Panc1 (cell line): Measurements from ENCODE around the gene NPTX1. TPM values are rescaled to one million over a fixed set of nuclear protein-coding genes. Genes with fewer than 3 reads are reported as not detected.

Experiments
- ATAC-seq: fragments of 200-7000 bp; cut with Tn5 transposase; 2 replicates; pipeline ENCODE4 v1.9.1; 2020; ENCODE audit warnings: mild to moderate bottlenecking, moderate library complexity
- BruUV-seq: library from RNA; stranded (reverse); fragments of 400-500 nt; replicated peaks from 2 replicates; lab custom pipeline; 2021; lab: Mats Ljungman, UMichigan
- CTCF ChIA-PET: fragments of 300-600 bp; sonication (Branson Sonifier 250); formaldehyde crosslinking; loops from one replicate; lab custom pipeline; 2022; ENCODE audit warnings: antibody characterized with exemption; lab: Charles Lee
- POLR2A ChIA-PET: fragments of 300-600 bp; sonication (Branson Sonifier 250); formaldehyde crosslinking; loops from one replicate; lab custom pipeline; 2022; ENCODE audit warnings: antibody characterized with exemption; lab: Charles Lee
- DNase-seq: peaks from one replicate; pipeline ENCODE4 v3.0.0-alpha.2; 2010; ENCODE audit warnings: low read depth, low spot score
- H3K27ac ChIP-seq: 2 replicates; pipeline ENCODE4 v1.5.1; 2011; ENCODE audit warnings: mild to moderate bottlenecking, low read length, inconsistent platforms
- H3K27me3 ChIP-seq: fragments of 200-500 bp; sonication (Bioruptor generic); 2 replicates; pipeline ENCODE4 v1.6.0; 2014; ENCODE audit warnings: low read length, inconsistent platforms; ENCODE audit not compliant: control insufficient read depth, insufficient read depth
- H3K36me3 ChIP-seq: fragments of 200-500 bp; sonication (Bioruptor generic); 2 replicates; pipeline ENCODE4 v1.5.1; 2014; ENCODE audit warnings: inconsistent platforms, mild to moderate bottlenecking, low read length, moderate library complexity; ENCODE audit not compliant: control insufficient read depth, insufficient read depth
- H3K4me1 ChIP-seq: 2 replicates; pipeline ENCODE4 v1.5.1; 2011; ENCODE audit warnings: inconsistent platforms, mild to moderate bottlenecking, low read length, moderate library complexity; ENCODE audit not compliant: control insufficient read depth, insufficient read depth
- H3K4me3 ChIP-seq, 2 experiments: 2 replicates each; pipeline ENCODE4 v1.5.1; 2011 to 2012; ENCODE audit warnings: low read depth in 2 of 2, low read length in 2 of 2, mild to moderate bottlenecking in 2 of 2, inconsistent platforms in 1 of 2, moderate library complexity in 1 of 2
- H3K9me3 ChIP-seq: fragments of 200-500 bp; sonication (Bioruptor generic); 2 replicates; pipeline ENCODE4 v1.5.1; 2014; ENCODE audit warnings: low read depth, mild to moderate bottlenecking, inconsistent platforms, low read length, moderate library complexity; ENCODE audit not compliant: control insufficient read depth, insufficient read depth
- POLR2AphosphoS5 ChIP-seq: IDR thresholded peaks from 2 replicates; pipeline ENCODE4 v1.6.1; 2012; ENCODE audit warnings: mild to moderate bottlenecking, low read depth, low read length, moderate library complexity
- SIN3A ChIP-seq: IDR thresholded peaks from 2 replicates; pipeline ENCODE4 v1.6.1; 2012; ENCODE audit warnings: low read depth, mild to moderate bottlenecking, low read length, moderate library complexity, borderline replicate concordance; ENCODE audit not compliant: insufficient read depth
- TCF7L2 ChIP-seq: IDR thresholded peaks from 2 replicates; pipeline ENCODE4 v1.6.1; 2011; ENCODE audit warnings: mild to moderate bottlenecking, low read depth, low read length, inconsistent platforms
- in situ Hi-C: cut with HindIII; loops from 2 replicates; pipeline ENCODE4 v1.10.0; 2016; ENCODE audit warnings: low sequenced_read_pairs, low pct_unique_long_range_greater_than_20kb
- intact Hi-C: fragments of 100-400 bp; cut with micrococcal nuclease; formaldehyde crosslinking; loops from one replicate; pipeline ENCODE4 v1.10.0; 2022; ENCODE audit not compliant: unreplicated experiment
- total RNA-seq: library from RNA; stranded (reverse); gene quantifications from one replicate; pipeline ENCODE4 v1.2.1, GENCODE V29; 2021; ENCODE audit not compliant: unreplicated experiment
- TF ChIP-seq, protein P1 (sequence below): fragments of 450-650 bp; IDR thresholded peaks from 2 replicates; pipeline ENCODE4 v1.5.1; 2017; ENCODE audit warnings: mild to moderate bottlenecking
- TF ChIP-seq, protein P2 (sequence below), 2 experiments: IDR thresholded peaks; 2 replicates each; pipeline ENCODE4 v1.6.1; 2011 to 2012; ENCODE audit warnings: low read depth in 2 of 2, control low read depth in 1 of 2, low read length in 1 of 2, mild to moderate bottlenecking in 1 of 2, moderate library complexity in 1 of 2; ENCODE audit not compliant: insufficient read depth in 1 of 2

Gene NPTX1
- total RNA-seq, 1 experiment from 2014 or later: 1.1 TPM

DNA sequence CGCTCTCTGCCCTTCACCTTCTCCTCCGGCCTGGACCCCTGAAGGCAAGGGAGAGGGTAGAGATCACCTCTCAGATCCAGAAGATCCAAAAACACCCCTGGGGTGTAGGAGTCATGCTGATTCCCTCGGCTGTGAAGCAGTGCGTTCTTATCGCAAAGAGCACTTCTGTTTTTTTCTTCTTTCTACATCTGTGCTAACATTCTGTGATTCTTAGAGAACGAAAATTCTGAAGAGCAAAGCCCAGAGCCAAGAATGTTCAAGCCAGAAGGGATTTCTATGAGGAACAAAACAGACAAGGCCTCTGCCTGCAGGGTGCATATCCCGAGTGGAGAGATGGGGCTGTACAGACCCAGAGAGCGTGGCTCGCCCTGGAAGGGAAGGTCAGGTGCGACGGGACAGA is 17.2 kb downstream of the NPTX1 start:
- Histone ChIP-seq H3K27me3 (no peaks in the 10 kb centered on the region), H3K4me1 (peaks cover 13% of the 10 kb centered on the region), H3K27ac (no peak overlapping the region), H3K9me3 (no peaks in the 10 kb centered on the region), H3K36me3 (no peaks in the 10 kb centered on the region; the same call in 1 of the 2 replicates), H3K4me3 (no peak overlapping the region)
- CTCF ChIA-PET: no interaction called here
- TF ChIP-seq POLR2AphosphoS5: no peak
- no TSS peak for BruUV-seq
- in situ Hi-C loops (no loop called here), intact Hi-C loops (no loop called here)
- DNase-seq: no peak
- no peak for ATAC-seq
- POLR2A ChIA-PET: no interaction called here

DNA sequence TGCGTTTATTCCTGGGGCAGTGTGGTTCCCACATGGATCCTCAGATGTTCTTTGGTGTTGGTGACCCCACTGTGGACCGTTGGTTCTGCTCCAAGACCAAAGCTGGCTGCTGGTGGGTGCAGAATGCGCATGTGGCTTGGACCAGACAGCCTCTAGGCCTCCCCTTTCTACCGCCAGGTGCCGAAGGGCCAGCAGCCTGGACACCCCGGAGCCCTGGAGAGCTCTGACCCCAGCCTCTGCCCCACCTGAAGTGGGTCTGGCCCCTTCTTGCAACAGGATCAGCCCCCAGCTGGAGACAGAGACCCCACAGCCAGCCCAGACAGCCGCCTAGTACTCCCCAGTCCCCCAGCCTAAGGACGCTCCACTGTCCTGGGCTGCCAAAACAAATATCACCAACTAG is 18.4 kb downstream of the NPTX1 start:
- H3K9me3 ChIP-seq: no peaks in the 10 kb centered on the region
- ATAC-seq (no peak), DNase-seq (no peak)
- H3K4me3 ChIP-seq: no peak overlapping the region
- in situ Hi-C loops (no loop called here), intact Hi-C loops (no loop called here)
- POLR2A ChIA-PET: no interaction called here
- TF ChIP-seq SIN3A (no peak), POLR2AphosphoS5 (no peak), TCF7L2 (no peak)
- TF ChIP-seq, protein P1, sequence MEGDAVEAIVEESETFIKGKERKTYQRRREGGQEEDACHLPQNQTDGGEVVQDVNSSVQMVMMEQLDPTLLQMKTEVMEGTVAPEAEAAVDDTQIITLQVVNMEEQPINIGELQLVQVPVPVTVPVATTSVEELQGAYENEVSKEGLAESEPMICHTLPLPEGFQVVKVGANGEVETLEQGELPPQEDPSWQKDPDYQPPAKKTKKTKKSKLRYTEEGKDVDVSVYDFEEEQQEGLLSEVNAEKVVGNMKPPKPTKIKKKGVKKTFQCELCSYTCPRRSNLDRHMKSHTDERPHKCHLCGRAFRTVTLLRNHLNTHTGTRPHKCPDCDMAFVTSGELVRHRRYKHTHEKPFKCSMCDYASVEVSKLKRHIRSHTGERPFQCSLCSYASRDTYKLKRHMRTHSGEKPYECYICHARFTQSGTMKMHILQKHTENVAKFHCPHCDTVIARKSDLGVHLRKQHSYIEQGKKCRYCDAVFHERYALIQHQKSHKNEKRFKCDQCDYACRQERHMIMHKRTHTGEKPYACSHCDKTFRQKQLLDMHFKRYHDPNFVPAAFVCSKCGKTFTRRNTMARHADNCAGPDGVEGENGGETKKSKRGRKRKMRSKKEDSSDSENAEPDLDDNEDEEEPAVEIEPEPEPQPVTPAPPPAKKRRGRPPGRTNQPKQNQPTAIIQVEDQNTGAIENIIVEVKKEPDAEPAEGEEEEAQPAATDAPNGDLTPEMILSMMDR: no peak
- TF ChIP-seq, protein P2, sequence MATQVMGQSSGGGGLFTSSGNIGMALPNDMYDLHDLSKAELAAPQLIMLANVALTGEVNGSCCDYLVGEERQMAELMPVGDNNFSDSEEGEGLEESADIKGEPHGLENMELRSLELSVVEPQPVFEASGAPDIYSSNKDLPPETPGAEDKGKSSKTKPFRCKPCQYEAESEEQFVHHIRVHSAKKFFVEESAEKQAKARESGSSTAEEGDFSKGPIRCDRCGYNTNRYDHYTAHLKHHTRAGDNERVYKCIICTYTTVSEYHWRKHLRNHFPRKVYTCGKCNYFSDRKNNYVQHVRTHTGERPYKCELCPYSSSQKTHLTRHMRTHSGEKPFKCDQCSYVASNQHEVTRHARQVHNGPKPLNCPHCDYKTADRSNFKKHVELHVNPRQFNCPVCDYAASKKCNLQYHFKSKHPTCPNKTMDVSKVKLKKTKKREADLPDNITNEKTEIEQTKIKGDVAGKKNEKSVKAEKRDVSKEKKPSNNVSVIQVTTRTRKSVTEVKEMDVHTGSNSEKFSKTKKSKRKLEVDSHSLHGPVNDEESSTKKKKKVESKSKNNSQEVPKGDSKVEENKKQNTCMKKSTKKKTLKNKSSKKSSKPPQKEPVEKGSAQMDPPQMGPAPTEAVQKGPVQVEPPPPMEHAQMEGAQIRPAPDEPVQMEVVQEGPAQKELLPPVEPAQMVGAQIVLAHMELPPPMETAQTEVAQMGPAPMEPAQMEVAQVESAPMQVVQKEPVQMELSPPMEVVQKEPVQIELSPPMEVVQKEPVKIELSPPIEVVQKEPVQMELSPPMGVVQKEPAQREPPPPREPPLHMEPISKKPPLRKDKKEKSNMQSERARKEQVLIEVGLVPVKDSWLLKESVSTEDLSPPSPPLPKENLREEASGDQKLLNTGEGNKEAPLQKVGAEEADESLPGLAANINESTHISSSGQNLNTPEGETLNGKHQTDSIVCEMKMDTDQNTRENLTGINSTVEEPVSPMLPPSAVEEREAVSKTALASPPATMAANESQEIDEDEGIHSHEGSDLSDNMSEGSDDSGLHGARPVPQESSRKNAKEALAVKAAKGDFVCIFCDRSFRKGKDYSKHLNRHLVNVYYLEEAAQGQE (IDR thresholded peaks at IDR 0.05; ENCODE audit: insufficient read depth in 1 of 2, low read depth in 2 of 2, low read length in 1 of 2): no peak
- peaks cover 20% of the 10 kb centered on the region for H3K4me1 ChIP-seq
- H3K27ac ChIP-seq: no peak overlapping the region
- CTCF ChIA-PET: no interaction called here
- H3K27me3 ChIP-seq: no peaks in the 10 kb centered on the region
- H3K36me3 ChIP-seq: no peaks in the 10 kb centered on the region; the same call in 1 of the 2 replicates
- BruUV-seq: no TSS peak

DNA sequence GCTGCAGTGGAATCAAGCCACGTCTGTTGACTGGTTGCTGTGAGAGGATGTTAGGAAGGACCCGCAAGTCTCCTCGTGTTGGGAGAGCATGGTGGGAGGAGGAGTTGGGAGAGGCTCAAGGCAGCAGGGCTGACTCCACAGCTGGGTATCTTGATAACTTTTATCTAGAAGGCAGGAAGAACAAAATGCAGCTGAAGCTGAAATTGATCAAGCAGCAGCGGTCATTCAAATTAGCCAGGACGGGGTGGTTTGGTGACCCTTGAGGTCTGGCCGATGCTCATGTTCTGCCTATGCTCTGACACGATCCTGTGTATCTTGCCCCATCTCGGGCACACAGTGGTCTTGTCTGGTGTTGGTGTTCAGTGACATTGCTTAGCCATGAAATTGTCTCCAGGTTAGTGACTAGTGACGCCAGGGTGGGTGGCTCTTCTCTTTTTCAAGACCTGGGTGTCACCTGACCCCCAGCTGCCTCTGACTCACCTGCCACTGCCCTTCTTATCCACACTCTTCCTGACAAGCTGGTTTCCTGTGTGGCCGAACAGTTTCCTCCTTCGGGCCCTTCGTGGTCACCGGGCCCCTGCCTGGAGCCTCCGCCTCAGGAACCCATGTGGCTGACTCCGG is 19.1 kb downstream of the NPTX1 start:
- intact Hi-C loops: no loop called here
- CTCF ChIA-PET: no interaction called here
- H3K36me3 ChIP-seq: no peaks in the 10 kb centered on the region; the same call in 1 of the 2 replicates
- H3K4me3 ChIP-seq: no peak overlapping the region
- H3K27me3 ChIP-seq: no peaks in the 10 kb centered on the region
- BruUV-seq: no TSS peak
- no peak overlapping the region for H3K27ac ChIP-seq
- POLR2A ChIA-PET: interaction anchor here (0.6 kb wide), 1 partner anchor 547 kb away, joined by 10 read pairs; no protein-coding TSS in a partner anchor
- ATAC-seq: no peak
- peaks cover 20% of the 10 kb centered on the region for H3K4me1 ChIP-seq
- in situ Hi-C loops: no loop called here
- DNase-seq: no peak
- H3K9me3 ChIP-seq: no peaks in the 10 kb centered on the region
- TF ChIP-seq, protein P2 (IDR thresholded peaks at IDR 0.05; ENCODE audit: insufficient read depth in 1 of 2, low read depth in 2 of 2, low read length in 1 of 2): no peak
- TF ChIP-seq TCF7L2: no peak
- TF ChIP-seq POLR2AphosphoS5: no peak
- TF ChIP-seq, protein P1: no peak
- no peak for TF ChIP-seq SIN3A
